ENCODE data around the gene AKAP12. TPM values are rescaled to one million over a fixed set of nuclear protein-coding genes. Genes with fewer than 3 reads are reported as not detected.

The AKAP12 gene
- polyA plus RNA-seq, 1 experiment: 27.7 TPM

- CTCF ChIA-PET: interaction anchor here (1.2 kb wide), 1 partner anchor 10 kb away, joined by 3 read pairs; no protein-coding TSS in a partner anchor
- POLR2A ChIA-PET: interaction anchor here (0.6 to 0.8 kb wide), 4 partner anchors 35 to 458 kb away, joined by 3 to 15 read pairs (median 4); a partner anchor contains a TSS
- no peaks in the 10 kb centered on the region for H3K36me3 ChIP-seq (ENCODE audit: control insufficient read depth, insufficient read depth, low read length)
- DNase-seq (ENCODE audit: low read depth): no peak
- TF ChIP-seq, protein P1, sequence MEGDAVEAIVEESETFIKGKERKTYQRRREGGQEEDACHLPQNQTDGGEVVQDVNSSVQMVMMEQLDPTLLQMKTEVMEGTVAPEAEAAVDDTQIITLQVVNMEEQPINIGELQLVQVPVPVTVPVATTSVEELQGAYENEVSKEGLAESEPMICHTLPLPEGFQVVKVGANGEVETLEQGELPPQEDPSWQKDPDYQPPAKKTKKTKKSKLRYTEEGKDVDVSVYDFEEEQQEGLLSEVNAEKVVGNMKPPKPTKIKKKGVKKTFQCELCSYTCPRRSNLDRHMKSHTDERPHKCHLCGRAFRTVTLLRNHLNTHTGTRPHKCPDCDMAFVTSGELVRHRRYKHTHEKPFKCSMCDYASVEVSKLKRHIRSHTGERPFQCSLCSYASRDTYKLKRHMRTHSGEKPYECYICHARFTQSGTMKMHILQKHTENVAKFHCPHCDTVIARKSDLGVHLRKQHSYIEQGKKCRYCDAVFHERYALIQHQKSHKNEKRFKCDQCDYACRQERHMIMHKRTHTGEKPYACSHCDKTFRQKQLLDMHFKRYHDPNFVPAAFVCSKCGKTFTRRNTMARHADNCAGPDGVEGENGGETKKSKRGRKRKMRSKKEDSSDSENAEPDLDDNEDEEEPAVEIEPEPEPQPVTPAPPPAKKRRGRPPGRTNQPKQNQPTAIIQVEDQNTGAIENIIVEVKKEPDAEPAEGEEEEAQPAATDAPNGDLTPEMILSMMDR (IDR thresholded peaks at IDR 0.05; ENCODE audit: insufficient read depth, low read depth, low read length): no peak
- H3K4me3 ChIP-seq (ENCODE audit: low read depth, low read length): peak overlapping the region; percentile 73
- no peaks in the 10 kb centered on the region for H3K27me3 ChIP-seq (ENCODE audit: control insufficient read depth, insufficient read depth, low read length)
Observed at GRCh38 chr6:151388997-151389617, 149.3 kb downstream of the AKAP12 start.

- TF ChIP-seq, protein P1 (IDR thresholded peaks at IDR 0.05; ENCODE audit: insufficient read depth, low read depth, low read length): no peak
- peak; percentile 28 for DNase-seq (ENCODE audit: low read depth)
- H3K36me3 ChIP-seq (ENCODE audit: control insufficient read depth, insufficient read depth, low read length): no peaks in the 10 kb centered on the region
- CTCF ChIA-PET: interaction anchor here (0.6 to 1.2 kb wide), 2 partner anchors 11 to 77 kb away, joined by 3 read pairs; no protein-coding TSS in a partner anchor
- POLR2A ChIA-PET: interaction anchor here (0.6 to 0.8 kb wide), 5 partner anchors 34 to 459 kb away, joined by 3 to 15 read pairs (median 3); a partner anchor contains a TSS
- no peaks in the 10 kb centered on the region for H3K27me3 ChIP-seq (ENCODE audit: control insufficient read depth, insufficient read depth, low read length)
- peak overlapping the region; percentile 73 for H3K4me3 ChIP-seq (ENCODE audit: low read depth, low read length)
Observed at GRCh38 chr6:151389618-151390275, 150.0 kb downstream of the AKAP12 start.

GRCh38 chr6:151390276-151390850, 150.6 kb downstream of the AKAP12 start:
- H3K36me3 ChIP-seq (ENCODE audit: control insufficient read depth, insufficient read depth, low read length): no peaks in the 10 kb centered on the region
- H3K27me3 ChIP-seq (ENCODE audit: control insufficient read depth, insufficient read depth, low read length): no peaks in the 10 kb centered on the region
- peak; percentile 92 for DNase-seq (ENCODE audit: low read depth)
- peak overlapping the region; percentile 73 for H3K4me3 ChIP-seq (ENCODE audit: low read depth, low read length)
- CTCF ChIA-PET: interaction anchor here (0.6 to 1.2 kb wide), 2 partner anchors 11 to 76 kb away, joined by 3 read pairs; no protein-coding TSS in a partner anchor
- POLR2A ChIA-PET: interaction anchor here (0.6 to 0.7 kb wide), 2 partner anchors 92 to 510 kb away, joined by 3 read pairs; no protein-coding TSS in a partner anchor
- TF ChIP-seq, protein P1 (IDR thresholded peaks at IDR 0.05; ENCODE audit: insufficient read depth, low read depth, low read length): no peak

DNA sequence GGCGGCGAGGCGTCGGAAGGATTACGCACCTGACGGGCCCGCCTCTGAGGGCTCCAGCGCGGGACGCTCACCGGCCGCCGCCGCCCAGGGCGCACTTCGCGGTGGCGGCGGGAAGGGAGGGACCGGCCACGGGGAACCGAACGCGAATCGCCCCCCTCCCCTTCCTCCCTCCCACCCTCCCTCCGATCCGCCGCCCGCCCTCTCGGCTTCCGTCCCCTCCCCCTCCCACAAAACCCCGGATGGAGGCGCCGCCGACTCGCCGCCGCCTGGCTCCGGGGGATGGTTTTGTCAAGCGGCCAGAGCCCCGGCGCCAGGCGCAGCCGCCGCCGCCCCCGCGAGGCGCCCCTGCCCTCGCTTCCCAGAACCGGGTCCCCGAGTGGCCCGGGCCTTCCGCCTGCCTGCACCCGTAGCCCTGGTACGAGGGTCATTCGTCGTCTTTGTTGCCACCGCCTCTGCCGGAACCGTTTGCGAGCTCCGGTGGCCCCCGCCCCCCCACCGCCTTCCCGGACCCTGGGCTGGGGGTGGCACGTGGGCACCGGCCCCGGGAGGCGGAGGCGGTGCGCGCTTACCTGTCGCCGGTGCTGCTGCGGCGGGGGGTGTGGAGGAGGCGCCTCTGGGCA, 151.2 kb downstream of the AKAP12 start:
- TF ChIP-seq, protein P1 (IDR thresholded peaks at IDR 0.05; ENCODE audit: insufficient read depth, low read depth, low read length): no peak
- POLR2A ChIA-PET: interaction anchor here (0.7 kb wide), 1 partner anchor 511 kb away, joined by 3 read pairs; no protein-coding TSS in a partner anchor
- CTCF ChIA-PET: no interaction called here

More for the DNA sequence above, 151.2 kb downstream of the AKAP12 start:
- Histone ChIP-seq H3K27me3 (ENCODE audit: control insufficient read depth, insufficient read depth, low read length) (no peaks in the 10 kb centered on the region), H3K36me3 (ENCODE audit: control insufficient read depth, insufficient read depth, low read length) (no peaks in the 10 kb centered on the region), H3K4me3 (ENCODE audit: low read depth, low read length) (peak overlapping the region; percentile 73)
- no peak for DNase-seq (ENCODE audit: low read depth)

All from BJ (cell line).